Activated CD4-positive, CD25-positive, alpha-beta regulatory T cell treated with anti-CD3 and anti-CD28 coated beads, Interleukin-2, amount 50 U/mL, for 16 hours (primary cell): Measurements from ENCODE around the gene SIRT7.
A peak's percentile ranks its signal among the peaks of the same experiment; 100 is the strongest.

Source experiments
- DNase-seq: peaks from one replicate; pipeline ENCODE4 v3.0.0-alpha.2; 2020; ENCODE audit warnings: low read depth, low spot score

The SIRT7 gene

GRCh38 chr17:81917565-81918332 lies at the start of gene SIRT7:
Gene SIRT7 (minus strand): TSS chr17:81918176. CDS start chr17:81918131, 45 bp downstream.
- DNase-seq: peak; percentile 65

DNA sequence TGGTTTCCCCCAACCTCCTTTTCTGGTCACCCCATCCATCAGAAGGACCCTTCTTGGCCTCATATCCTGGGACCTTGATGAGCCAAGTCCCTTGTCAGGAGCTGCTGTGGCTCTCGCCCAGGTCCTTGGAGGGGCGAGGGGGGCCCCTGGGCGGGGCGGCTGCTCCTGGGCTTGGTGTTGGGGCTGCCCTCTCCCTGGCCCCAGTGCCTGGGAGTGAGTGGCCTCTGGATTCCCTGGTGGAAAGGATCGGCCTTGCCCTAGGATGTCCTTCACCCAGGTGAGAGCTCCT lies 49.2 kb upstream of the SIRT7 start:
- no peak for DNase-seq

DNA sequence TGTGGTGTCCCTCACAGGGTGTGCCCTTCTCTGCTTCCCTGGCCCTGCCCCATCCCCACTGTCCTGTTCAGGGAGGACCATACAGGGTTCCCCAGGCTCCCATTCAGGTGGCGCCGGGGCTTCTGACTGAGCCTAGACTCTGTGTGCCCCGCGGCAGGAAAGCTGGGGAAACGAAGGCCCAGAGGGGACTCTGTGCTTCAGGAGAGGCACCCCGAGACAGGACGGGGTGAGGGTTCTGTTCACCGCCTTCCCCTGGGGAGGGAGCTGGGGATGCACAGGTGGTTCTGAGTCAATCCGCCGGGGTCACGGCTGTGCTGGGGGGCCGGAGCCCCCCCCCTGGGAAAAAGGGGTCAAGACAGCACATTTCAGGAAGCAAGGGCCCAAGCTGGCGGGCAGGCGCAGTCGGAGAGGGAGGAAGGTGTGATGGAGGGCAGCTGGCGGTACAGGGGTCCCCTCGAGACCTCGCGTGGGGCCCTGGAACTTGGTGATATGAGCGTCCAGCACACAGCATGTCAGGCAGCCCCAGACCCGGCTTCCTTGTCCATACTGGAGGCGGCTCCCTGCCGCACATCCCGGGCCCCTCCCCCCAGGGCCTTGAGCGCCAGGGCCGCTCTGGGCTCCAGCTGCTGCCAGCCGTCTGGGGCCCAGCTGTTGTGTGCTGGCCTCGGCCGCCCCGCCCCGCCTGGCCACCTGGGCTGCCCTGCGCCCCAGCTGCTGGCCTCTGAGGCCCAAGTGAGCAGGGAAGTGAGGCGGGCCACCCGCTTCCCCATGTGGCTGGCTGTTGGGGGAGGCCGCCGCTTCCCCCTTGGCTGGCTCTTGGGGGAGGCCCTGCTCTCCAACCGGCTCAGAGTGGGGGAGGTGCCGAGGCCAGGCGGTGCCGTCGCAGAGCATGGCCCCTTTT lies 48.6 kb upstream of the SIRT7 start:
- DNase-seq: no peak

DNA sequence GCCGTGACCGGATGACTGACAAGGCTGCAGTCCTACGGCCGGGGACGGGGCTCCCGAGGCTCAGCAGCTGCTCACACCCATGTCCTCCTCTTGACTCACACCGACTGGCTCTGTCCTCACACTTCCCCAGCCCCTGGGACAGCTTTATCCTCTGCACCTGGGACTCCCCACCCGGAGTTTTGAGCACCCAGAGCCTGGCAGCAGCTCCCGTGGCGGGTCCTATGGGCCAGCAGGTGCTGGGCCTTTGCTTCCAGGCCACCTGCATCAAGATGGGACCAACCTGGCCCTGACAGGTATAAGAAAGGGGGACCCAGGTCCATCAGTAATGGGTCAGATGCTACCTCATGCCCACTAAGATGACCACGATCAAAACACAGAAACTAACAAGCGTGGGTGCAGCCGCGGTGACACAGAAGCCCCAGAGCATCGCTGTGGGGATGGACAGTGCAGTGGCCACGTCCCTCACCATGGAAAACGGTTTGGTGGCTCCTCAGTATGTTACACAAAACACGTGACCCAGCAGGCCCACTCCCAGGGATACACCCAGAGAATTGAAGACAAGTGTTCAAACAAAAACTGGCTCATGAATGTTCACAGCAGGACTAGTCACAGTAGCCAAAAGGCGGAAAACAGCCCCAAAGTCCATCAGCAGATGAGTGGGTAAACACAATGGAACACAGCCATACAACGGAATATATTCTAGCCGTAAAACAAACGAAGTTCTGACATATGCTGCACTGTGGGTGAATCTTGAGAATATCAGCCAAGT lies 46.3 kb upstream of the SIRT7 start:
- no peak for DNase-seq

GRCh38 chr17:81962499-81963441 lies 44.8 kb upstream of the SIRT7 start:
- DNase-seq: no peak

DNA sequence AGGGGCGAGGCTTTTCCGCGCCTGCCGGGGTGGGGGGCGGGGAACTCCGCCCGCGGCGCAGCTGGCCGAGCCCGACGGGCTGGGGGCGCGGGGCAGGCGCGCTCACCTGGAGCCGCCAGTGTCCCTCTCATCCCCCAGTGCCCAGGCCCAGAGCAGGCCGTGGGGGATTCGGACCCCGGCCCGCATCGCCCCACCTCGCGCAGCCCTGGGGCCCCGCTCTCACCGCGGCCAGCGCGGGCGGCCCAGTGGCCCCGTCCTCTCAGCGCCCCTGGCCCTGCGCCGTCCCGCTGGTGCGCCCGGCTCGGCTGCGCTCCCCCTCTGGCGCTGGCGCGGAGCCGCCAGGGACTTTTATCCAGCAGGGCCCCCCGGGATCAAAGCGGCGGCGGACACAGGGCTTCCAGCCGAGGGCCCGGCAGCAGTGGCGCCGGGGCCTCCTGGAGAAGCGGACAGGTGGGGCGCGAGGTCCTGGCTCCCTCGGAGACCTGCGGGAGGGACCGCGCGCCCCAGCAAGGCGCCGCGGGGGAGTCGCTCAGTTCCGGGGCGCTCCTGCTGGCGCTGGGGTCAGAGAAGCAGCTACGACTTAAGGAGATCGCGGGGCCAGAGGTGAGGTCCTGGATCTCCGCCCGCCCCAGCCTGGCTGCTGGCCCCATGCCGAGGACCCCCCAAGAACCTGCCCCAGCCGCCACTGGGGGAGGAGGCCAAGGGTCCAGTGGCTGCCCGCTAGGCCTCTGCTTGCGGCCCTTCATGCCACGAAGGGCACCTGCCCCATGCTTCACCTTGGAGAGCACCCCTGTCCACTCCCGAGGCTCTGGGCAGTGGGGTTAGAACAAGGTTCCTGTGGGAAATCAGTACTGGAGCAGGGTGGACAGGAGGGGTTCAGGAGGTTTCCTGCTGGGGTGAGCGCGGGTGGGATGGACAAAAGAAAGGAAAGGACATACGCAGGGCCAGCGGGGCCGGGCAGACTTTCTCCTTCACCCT lies 43.8 kb upstream of the SIRT7 start:
- DNase-seq: no peak

GRCh38 chr17:81961087-81961511 lies 43.1 kb upstream of the SIRT7 start, which contains the start of gene NOTUM:
Gene NOTUM (minus strand): TSS chr17:81961187. CDS start chr17:81960909, 278 bp downstream.
- DNase-seq: no peak

- no peak for DNase-seq
Observed at GRCh38 chr17:81960130-81960958, 42.4 kb upstream of the SIRT7 start.

- peak; percentile 62 for DNase-seq
Observed at GRCh38 chr17:81959362-81960129, 41.6 kb upstream of the SIRT7 start.

DNA sequence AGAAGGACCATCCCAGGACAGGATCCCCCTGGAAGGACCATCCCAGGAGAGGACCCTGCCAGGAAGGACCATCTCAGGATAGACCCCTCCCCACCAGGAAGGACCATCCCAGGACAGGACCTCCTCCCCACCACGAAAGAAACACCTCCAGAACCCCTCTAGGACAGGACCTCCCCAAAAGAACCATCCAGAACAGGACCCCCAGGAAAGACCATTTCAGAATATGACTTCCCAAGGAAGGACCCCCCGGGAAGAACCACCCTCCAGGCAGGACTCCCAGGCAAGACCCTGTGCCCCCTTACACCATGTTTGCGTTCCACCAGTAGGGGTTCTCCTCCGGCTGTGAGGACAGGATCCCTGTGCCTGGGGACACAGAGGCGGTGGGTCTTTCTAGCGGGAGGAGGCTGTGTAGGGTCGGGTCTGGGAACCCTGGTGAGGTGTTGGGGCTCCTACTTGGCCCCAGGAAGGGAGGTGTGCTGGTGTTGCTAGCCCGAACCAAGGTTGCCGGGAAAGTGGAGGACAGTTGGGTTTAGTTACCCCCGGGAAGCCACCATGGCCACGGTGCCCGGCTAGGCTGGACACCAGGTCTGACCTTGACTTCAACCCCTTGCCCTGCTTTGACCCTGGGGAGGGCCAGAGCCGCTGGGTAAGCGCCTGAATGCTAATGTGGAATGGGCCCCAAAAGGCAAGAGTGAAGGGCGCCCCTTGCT lies 40.8 kb upstream of the SIRT7 start:
- no peak for DNase-seq

- DNase-seq: no peak
Observed at GRCh38 chr17:81957691-81958432, 39.9 kb upstream of the SIRT7 start.

- DNase-seq: no peak
Observed at GRCh38 chr17:81956607-81957589, 38.9 kb upstream of the SIRT7 start.

DNA sequence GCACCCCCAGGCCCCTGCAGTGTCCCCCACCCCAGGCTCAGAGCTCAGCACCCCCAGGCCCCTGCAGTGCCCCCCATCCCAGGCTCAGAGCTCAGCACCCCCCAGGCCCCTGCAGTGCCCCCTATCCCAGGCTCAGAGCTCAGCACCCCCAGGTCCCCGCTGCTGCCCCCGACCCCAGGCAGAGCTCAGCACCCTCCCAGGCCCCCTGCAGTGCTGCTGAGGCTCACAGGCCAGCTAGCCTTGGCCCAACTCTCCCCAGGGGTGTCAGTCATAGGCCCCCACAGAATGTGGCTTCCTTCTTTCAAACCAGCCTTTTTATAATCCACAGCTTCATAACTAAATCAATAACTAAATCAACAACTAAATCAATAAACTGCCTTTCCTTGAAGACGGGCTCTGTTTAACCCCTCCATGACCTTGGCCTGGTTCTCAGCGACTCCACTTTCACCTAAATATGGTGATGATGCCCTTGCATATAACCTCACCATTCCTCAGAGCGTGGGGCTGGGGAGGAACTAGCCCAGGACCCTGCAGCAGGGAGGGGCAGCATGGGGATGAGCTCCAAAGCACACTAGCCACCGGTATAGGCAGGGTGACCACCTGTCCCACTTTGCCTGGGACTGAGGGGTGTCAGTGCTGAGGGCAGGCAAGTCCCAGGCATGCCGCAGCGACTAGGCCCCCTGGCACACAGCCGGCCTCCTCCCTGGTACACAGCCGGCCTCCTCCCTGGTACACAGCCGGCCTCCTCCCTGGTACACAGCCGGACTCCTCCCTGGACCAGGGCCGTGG lies 38.0 kb upstream of the SIRT7 start:
- DNase-seq: no peak

DNA sequence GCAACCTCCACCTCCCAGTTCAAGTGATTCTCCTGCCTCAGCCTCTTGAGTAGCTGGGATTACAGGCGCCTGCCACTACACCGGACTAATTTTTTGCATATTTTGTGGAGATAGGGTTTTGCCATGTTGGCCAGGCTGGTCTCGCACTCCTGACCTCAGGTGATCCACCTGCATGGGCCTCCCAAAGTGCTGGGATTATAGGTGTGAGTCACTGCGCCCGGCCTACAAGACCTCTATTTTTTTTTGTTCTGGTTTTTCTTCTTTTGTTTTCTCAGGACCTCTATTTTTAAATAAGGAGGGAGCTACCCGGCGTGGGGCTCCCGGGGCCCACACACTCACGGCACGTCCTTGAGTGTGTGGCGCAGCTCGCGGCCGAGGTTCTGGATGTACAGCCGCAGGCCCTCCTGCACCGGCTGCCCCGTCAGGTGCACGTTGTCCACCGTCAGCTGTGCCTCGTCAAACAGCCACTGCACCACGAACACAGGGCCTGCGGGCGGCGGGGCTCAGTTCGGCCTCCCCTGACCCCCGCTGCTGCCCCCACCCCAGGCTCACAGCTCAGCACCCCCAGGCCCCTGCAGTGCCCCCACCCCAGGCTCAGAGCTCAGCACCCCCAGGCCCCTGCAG lies 37.2 kb upstream of the SIRT7 start:
- DNase-seq: no peak
